GM23338 (cell line): Measurements from ENCODE around the gene ADAT2.

Experiments
- CREB1 ChIP-seq: fragments of 250-450 bp; sonication (Bioruptor Pico); IDR thresholded peaks from 2 replicates; pipeline ENCODE4 v1.5.0; 2020; ENCODE audit warnings: low read depth, mild to moderate bottlenecking, moderate library complexity
- CTCF ChIP-seq, 2 experiments: fragments of 200-600 bp in 1 of 2; sonication (generic) in 1 of 2; conservative IDR thresholded peaks; 2 replicates each; pipeline versions ENCODE4 v1.5.1 to v1.6.1; 2016 to 2017; ENCODE audit warnings: antibody characterized with exemption in 2 of 2, low read depth in 2 of 2, mild to moderate bottlenecking in 2 of 2, moderate library complexity in 1 of 2
- EZH2 ChIP-seq: fragments of 200-600 bp; sonication (generic); IDR thresholded peaks from one replicate; pipeline ENCODE4 v1.8.0; 2017; ENCODE audit warnings: antibody characterized with exemption, mild to moderate bottlenecking, low read depth; ENCODE audit not compliant: unreplicated experiment
- EZH2phosphoT487 ChIP-seq: fragments of 200-600 bp; sonication (generic); IDR thresholded peaks from one replicate; pipeline ENCODE4 v1.8.1; 2018; ENCODE audit warnings: antibody characterized with exemption; ENCODE audit not compliant: unreplicated experiment
- POLR2AphosphoS5 ChIP-seq: IDR thresholded peaks from 2 replicates; pipeline ENCODE4 v1.6.1; 2016; ENCODE audit warnings: antibody characterized with exemption, low read depth

GRCh38 chr6:143431226-143431625 lies 19.3 kb downstream of the ADAT2 start:
- no peak for TF ChIP-seq CREB1
- no peak for TF ChIP-seq CTCF (conservative IDR thresholded peaks at IDR 0.05; ENCODE audit: low read depth in 2 of 2)
- TF ChIP-seq EZH2phosphoT487, result no peak
- no peak for TF ChIP-seq EZH2
- no peak for TF ChIP-seq POLR2AphosphoS5
